ENCODE measurements around the gene BCAN. TPM values are rescaled to one million over a fixed set of nuclear protein-coding genes. Genes with fewer than 3 reads are reported as not detected.

BCAN gene
- total RNA-seq, 1 donor from 2014 or later, result 2.1 TPM

- no peak for DNase-seq
Observed at GRCh38 chr1:156662005-156662799, 20.3 kb downstream of the BCAN start.

DNA sequence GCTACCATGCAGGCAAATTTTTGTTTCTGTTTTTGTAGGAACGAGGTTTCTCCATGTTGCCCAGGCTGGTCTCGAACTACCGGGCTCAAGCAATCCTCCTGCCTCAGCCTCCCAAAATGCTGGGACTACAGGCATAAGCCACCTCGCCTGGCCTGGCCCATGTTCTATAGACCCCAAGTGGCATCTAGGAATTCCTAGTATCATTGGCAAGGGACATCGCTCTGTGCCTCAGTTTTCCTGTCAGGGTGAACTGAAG lies 20.8 kb downstream of the BCAN start:
- DNase-seq, result no peak

DNA sequence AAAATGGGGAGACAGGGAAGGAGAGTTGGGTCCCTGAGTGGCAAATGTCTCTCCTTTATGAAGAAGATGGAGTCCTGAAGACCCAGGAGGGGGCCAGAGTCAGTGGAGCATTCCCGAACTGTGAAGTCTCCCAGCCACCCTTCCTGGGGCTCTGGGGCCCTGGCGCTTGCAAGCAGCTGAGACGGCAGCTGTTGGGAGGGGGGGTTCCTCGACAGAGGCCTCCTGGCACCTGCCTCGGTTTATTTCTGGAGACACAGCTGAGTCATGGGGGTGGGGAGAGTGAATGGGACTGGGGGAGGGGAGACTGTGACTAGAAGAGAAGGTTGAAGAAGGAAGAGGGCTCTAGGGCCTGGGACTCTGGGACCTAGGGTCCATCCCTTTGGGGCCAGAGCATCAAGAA lies 21.3 kb downstream of the BCAN start:
- peak; percentile 30 for DNase-seq

GRCh38 chr1:156664046-156664766 lies 22.3 kb downstream of the BCAN start:
- peak; percentile 7 for DNase-seq

DNA sequence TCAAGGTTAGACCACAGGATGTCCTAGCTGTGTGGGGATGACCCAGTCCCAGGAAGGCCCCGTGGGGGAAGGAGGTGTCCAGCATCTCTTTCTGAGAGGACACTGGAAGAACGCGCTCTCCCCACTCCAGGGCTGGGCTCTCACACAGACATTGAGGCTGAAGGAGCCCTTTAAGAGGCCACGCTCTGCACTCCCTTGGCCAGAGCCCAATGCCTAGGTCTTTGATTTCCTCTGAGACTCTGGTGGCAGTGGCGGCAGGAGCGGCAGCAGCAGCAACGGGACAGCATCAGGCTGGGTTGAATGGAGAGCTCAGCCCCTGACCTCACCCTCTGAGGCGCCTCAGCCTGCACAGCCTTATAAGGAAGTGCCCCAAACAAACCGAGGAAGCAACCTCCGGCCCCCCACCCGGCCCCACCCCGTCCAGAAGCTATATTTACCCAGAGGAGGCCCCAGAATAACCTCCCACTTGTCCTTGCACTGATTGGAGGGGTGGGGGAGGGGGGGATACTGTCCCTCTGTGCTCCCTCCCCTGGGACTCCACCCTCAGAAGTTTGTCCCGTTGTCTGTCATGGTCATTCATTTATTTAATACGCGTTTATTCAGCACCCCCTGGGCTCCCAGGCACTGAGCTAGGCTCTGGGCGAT lies 23.0 kb downstream of the BCAN start:
- DNase-seq, result no peak

DNA sequence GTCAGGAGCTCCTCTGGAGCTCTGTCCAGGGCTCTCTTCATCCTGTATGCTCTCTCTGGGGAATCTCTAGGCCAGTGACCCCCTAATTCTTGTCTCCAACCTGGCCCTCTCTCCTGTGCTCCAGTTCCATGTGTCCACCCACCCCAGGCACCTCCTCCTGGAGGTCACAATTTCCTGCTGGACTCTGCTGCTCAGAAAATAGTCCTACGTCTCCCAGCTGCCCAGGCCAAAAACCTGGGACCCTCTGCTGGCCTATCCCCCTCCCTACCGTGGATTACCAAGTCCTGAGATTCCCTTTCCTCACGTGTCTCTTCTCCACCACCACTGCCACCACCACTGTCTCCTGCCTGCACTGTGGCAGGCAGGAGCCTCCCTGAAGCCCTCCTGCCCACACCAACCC lies 23.6 kb downstream of the BCAN start:
- no peak for DNase-seq

- DNase-seq, result no peak
Observed at GRCh38 chr1:156666862-156667609, 25.1 kb downstream of the BCAN start.

DNA sequence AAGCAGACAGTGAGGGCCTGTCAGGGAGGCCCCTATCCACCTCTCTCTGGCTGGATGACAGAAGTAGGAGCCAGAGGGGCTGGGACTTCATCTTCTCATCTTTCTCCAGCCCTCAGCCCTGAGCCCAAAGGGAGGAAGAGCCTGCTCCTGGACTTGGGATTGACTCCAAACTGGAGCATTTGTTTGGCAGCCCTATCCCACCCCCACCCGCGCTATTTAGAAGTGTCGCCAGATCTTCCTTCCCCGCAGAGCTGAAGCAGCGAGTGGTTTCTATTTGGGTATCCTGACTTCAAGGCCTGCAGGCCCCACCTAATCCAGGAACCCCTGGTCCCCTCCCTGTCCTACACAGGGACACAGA lies 25.7 kb downstream of the BCAN start:
- peak; percentile 87 for DNase-seq

- no peak for DNase-seq
Observed at GRCh38 chr1:156667968-156668709, 26.2 kb downstream of the BCAN start.

DNA sequence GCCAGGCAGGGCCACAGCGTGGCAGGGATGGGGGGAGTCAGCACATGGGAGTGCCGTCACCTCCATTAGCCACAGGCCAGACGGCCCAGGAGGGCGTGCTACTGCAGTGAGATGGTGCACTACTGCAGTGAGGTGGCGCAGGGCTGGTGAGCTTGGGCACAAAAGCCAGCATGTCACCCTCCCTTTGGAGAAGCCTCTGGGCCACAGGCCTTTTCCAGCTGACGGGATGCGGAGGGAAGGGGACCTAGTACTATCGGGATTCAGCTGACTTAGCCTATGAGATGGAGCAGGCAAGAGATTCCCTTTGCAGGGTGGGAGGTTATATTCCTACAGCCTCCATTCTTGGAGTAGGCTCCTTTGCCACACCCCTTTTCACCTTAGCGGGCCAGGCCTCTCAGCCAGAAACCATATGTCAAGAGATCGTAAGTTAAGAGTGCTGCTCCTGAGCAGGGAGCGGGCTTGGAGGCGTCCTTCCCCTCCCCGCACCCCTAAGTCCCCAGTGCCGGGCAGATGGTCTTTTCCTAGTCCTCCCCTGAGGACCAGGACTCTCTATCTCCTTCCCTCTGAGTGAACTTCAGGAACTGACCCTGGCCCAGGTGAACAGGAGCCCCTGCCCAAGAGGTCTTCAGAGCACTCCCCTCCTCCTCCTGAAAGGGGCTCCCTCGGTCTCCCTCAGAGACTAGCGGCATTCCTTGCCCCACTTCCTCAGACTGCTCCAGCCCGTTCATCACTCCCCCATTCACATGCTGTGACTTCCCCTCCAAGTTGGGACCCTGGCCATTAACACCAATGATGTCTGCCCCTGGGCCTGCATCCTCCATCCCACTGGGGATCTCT lies 27.1 kb downstream of the BCAN start:
- no peak for DNase-seq

GRCh38 chr1:156669794-156670193 lies 27.9 kb downstream of the BCAN start:
- DNase-seq, result no peak

DNA sequence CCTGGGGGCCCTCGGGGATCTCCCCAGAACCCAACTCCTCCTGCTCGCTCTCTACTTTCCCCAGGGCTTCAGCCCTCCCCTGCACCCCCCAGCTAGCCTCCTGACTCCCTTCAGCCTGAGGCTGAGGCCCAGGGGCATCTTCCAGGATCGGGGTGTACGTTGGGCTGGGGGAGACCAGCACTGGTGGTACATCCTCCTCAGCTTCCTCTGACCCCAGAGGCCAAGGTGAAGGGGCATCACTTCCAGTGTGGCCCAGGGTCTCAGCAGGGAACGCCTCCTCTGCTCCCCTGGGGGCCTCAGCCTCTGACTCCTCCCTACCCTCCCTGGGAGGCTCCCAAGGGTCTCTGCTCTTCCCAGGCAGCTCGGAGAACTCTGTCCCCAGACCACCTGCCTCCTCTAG lies 28.4 kb downstream of the BCAN start:
- no peak for DNase-seq

DNA sequence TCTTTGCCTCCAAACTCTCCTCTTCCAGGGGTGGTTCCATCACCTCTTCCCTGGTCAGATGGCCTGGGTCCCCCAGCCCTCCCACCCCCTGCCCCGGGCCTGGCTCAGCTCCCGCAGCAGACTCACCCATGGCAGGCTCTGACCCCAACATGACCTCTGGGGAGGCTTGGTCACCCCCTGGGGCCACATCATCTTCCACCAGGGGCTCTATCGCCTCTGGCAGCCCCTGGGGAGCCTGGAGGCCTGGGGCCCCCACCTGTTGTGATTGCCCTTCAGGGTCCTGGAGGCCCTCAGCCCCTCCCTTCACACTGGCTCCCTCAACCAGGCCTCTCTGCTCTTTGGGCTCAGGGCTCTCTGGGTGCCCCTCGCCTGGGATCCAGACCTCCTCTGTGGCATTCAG lies 28.9 kb downstream of the BCAN start:
- no peak for DNase-seq

GRCh38 chr1:156671804-156672203 lies 29.9 kb downstream of the BCAN start:
- DNase-seq, result no peak

DNA sequence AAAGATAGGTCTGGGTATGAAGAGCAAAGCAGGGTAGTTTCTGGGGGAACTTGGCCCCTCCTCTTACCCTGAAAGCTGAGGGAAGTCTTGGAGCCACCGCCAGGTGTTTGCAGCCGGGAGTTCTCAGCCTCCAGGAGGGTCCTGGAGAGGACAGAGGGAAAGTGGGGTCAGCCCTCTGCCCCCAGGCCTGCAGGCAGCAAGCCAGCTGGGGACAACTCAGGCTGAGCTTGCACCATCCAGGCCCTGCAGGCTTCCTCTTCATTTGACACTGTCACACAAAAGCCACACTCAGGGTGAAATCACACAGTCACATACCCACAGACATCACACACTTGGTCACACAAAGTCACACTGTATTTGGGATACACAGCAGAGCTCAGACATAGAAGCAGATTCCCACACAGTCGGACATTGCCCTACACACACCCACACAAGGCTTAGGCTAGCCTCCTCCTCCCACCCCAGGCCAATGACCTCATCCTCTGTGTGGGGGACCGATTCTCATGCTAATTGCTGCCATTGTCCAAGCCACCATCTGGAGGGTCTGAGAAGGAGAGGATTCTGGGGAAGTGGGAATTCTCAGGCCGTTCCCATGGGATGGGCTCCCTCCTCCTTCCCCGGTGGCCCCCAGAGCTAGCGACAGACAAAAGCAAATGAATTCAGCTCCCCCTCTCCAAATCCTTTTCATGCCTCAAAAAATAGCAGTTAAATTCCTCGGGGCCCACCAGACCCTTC lies 31.6 kb downstream of the BCAN start:
- no peak for DNase-seq

DNA sequence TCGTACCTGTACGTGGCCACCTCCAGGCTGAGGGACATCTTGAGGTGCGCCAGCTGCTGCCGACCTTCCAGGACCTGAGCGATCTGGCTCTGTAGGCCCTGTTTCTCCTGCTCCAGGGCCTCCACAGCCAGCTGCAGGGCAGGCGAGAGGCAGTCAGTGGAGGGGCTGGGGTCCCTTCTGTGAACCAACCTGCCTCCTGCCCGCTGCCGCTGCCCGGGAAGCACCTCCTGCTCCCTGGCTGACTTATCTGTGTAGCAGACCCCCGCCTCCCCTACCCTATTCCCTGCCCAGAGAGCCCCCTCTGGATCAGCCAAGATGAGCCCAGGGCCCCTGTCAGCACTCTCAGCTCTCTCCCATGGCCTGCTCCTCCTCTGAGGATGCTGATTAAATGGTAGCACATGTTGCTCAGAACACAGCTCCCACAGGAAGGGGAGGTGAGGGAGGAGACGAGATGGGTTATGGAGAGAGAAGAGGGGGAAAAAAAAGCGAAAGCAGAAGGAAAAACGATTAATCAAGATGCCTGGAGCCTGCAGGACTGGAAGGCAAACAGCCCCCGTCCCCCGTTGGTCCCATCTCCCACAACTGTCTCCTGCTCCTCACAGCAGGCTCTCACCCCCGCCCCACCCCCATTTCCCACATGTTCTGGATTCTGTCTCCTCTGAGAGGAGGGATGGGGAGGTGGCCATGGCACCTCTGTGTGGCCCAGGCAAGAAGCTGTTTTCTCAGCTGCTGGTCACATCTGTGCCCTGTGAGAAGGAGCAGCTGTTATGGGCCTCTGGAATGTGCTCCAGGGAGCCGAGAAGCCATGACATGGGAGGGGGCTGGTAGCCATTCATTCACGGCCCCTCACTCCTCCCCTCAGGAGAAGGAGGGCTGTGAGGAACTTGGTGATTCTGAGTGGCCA lies 33.5 kb downstream of the BCAN start:
- DNase-seq, result peak; percentile 76

GRCh38 chr1:156676114-156676819 lies 34.4 kb downstream of the BCAN start:
- no peak for DNase-seq

DNA sequence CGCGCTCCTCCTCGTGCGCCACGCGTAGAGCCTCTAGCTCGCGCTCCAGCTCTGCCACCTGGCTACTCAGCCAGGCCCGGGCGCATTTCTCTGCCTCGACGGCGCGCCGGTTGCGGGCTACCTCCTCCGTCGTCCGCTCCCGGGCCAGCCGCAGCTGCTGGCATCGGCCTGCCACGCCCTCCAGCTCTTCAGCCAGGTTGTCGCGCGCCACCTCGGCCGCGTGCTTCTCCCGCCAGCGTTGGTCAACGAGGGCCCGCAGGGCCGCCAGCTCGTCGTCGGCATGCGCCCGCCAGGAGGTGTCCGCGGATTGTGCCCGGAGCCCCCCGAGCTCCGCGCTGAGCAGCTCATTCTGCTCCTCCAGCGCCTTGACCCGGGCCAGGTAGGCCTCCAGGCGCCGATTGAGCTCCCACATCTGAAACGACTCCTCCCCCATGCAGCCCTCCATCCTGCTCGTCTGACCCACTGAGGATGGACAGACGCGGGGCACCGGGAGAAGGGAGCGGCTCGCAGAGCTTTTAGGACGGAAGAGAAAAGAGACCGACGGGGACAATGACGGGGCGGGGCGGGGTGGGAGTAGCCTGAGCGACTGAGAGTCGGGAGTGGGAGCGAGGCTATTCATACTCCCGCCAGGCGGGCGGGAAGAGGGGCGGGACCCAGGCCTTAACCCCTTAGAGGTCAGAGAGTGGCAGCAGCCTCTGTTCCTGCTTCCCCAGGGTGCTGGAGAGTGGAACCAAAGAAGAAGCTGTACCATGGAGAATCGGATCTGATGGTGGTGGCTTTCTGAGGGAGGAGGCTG lies 35.1 kb downstream of the BCAN start, which contains the start of gene NES:
NES (minus strand) TSS at position 588 of the 796 bp plus-strand sequence; CDS start at position 445, 143 bp downstream.
- DNase-seq, result peak; percentile 81

All from skin of body (tissue), 2 donors.